Glutamatergic neuron (in vitro differentiated cells): Measurements from ENCODE around the gene WFS1. TPM values are rescaled to one million over a fixed set of nuclear protein-coding genes. Genes with fewer than 3 reads are reported as not detected.

Experiments used
- DNase-seq: peaks from one replicate; pipeline ENCODE4 v3.0.0; 2022
- H3K27ac Mint-ChIP-seq: one replicate; pipeline ENCODE4 v1.8.0; 2020; ENCODE audit warnings: mild to moderate bottlenecking, mixed read lengths, inconsistent platforms; ENCODE audit not compliant: unreplicated experiment
- H3K27me3 Mint-ChIP-seq: one replicate; pipeline ENCODE4 v1.8.0; 2020; ENCODE audit warnings: mild to moderate bottlenecking, moderate library complexity, mixed read lengths, inconsistent platforms; ENCODE audit not compliant: unreplicated experiment
- H3K36me3 Mint-ChIP-seq: one replicate; pipeline ENCODE4 v1.8.0; 2020; ENCODE audit warnings: mild to moderate bottlenecking, mixed read lengths, inconsistent platforms; ENCODE audit not compliant: unreplicated experiment
- H3K4me1 Mint-ChIP-seq: one replicate; pipeline ENCODE4 v1.8.0; 2020; ENCODE audit warnings: mild to moderate bottlenecking, low read depth, mixed read lengths, inconsistent platforms; ENCODE audit not compliant: unreplicated experiment
- H3K4me3 Mint-ChIP-seq: one replicate; pipeline ENCODE4 v1.8.0; 2020; ENCODE audit warnings: mild to moderate bottlenecking, mixed read lengths, inconsistent platforms; ENCODE audit not compliant: unreplicated experiment
- H3K9me3 Mint-ChIP-seq: one replicate; pipeline ENCODE4 v1.8.0; 2020; ENCODE audit warnings: mild to moderate bottlenecking, moderate library complexity, mixed read lengths, inconsistent platforms; ENCODE audit not compliant: unreplicated experiment
- total RNA-seq: library from RNA; stranded (reverse); fragmentation: NEBNext Ultra II Directional; extraction: Animal tissue kit (Norgen Biotek cat#: 25700); gene quantifications from one replicate; pipeline ENCODE4 v1.2.1, GENCODE V29; 2021; ENCODE audit not compliant: unreplicated experiment
- TF ChIP-seq, protein P1 (sequence below): fragments of 200-600 bp; sonication (generic); IDR thresholded peaks from one replicate; pipeline ENCODE4 v1.5.0; 2021; ENCODE audit not compliant: partially characterized antibody, unreplicated experiment

WFS1 gene
- total RNA-seq, 1 donor from 2014 or later: 30.4 TPM

DNA sequence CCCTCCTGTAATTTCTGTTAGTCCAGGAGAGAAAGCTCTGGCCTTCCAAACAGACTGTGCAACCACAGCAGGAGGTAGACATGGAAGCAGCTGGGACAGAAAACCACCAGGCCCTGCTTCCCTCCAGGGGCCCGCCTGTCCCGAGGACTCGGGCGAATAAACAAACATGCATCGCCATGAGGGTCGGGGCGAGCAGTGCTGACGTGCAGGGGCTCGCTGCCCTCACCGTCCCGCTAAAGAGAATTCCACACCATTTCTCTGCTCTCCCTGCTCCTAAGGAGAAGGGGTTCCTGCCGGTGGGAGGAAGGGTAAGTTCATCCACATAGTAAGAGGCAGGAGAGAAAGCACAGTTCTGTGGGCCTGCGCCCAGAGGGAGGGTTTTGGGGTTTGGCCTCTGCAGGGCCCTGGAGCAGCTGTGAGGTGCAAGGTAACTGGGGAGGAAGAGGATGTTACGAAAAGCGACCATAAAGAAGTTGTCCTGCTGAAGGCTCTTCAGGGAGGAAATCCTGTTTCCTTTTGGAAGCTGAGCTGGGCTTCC, 54.9 kb downstream of the WFS1 start:
- Mint-ChIP-seq H3K4me1 (peaks cover 4% of the 10 kb centered on the region), H3K36me3 (peaks cover 13% of the 10 kb centered on the region), H3K4me3 (no peak overlapping the region), H3K9me3 (peaks cover 5% of the 10 kb centered on the region), H3K27ac (no peak overlapping the region), H3K27me3 (peaks cover 7% of the 10 kb centered on the region)
- TF ChIP-seq, protein P1, sequence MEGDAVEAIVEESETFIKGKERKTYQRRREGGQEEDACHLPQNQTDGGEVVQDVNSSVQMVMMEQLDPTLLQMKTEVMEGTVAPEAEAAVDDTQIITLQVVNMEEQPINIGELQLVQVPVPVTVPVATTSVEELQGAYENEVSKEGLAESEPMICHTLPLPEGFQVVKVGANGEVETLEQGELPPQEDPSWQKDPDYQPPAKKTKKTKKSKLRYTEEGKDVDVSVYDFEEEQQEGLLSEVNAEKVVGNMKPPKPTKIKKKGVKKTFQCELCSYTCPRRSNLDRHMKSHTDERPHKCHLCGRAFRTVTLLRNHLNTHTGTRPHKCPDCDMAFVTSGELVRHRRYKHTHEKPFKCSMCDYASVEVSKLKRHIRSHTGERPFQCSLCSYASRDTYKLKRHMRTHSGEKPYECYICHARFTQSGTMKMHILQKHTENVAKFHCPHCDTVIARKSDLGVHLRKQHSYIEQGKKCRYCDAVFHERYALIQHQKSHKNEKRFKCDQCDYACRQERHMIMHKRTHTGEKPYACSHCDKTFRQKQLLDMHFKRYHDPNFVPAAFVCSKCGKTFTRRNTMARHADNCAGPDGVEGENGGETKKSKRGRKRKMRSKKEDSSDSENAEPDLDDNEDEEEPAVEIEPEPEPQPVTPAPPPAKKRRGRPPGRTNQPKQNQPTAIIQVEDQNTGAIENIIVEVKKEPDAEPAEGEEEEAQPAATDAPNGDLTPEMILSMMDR: no peak
- no peak for DNase-seq

DNA sequence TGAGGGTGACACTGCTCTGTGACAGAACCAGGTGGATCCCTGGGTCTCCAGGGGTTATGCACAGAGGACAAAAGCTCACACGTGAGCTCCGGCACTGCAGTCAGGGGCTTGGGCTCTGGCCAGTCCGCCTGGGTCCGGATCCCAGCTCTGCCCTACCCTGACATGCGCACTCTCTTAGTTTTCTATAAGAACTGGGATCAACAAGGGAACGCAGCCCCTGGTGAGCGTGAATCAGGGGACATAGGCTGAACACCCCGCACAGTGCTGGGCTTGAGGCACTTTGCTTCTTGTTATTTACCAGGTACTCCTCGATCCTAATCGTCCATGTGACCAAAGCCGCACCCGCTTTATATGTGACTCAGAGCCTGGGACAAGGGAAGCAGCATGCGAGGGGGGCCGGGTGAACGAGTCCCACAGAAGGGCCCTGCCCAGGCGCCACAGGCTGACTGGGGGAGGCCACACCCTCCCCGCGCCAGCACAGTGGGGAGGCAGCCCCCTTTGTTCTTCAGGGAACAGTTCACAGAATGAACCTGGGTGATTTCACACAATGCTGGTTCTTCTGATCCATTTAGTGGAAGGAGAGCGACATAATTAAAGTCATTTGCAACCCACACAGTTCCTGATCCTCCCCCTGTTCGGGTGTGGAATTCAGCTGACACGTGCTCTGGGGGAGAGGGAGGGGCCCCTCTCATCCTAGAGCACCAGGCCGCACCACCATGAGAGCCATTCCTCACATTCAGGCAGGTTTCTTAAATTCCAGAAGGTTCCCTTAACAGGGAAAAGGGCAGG, 55.5 kb downstream of the WFS1 start:
- no peak for DNase-seq
- Mint-ChIP-seq H3K4me3 (no peak overlapping the region), H3K9me3 (peaks cover 3% of the 10 kb centered on the region), H3K27me3 (peaks cover 8% of the 10 kb centered on the region), H3K4me1 (peaks cover 4% of the 10 kb centered on the region), H3K36me3 (peaks cover 10% of the 10 kb centered on the region), H3K27ac (no peak overlapping the region)
- TF ChIP-seq, protein P1: no peak

DNA sequence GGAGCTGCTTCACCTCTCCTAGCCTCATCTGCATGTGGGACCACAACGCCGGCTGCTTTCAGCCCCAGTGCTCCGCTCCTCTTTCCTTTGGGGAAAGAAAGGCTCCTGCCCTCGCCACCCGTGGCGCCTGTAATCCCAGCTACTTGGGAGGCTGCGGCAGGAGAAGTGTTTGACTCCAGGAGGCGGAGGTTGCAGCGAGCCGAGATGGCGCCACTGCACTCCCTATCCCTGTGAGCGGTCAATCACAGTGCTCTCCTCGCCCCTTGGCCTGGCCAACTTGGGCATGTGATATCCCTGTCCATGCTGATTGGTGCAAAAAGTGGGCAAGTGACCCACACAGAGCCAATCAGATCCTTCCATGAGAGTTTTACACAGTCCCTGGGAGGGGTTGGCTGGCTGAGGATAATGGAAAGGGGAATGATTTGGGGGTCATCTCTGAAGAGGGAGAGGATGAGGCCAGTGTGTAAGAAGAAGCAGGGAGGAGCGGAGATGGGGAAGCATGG, 56.2 kb downstream of the WFS1 start:
- Mint-ChIP-seq H3K36me3 (peaks cover 3% of the 10 kb centered on the region), H3K4me1 (peaks cover 4% of the 10 kb centered on the region), H3K9me3 (peaks cover 3% of the 10 kb centered on the region), H3K4me3 (no peak overlapping the region), H3K27ac (no peak overlapping the region), H3K27me3 (peaks cover 8% of the 10 kb centered on the region)
- DNase-seq: no peak
- TF ChIP-seq, protein P1: no peak

DNA sequence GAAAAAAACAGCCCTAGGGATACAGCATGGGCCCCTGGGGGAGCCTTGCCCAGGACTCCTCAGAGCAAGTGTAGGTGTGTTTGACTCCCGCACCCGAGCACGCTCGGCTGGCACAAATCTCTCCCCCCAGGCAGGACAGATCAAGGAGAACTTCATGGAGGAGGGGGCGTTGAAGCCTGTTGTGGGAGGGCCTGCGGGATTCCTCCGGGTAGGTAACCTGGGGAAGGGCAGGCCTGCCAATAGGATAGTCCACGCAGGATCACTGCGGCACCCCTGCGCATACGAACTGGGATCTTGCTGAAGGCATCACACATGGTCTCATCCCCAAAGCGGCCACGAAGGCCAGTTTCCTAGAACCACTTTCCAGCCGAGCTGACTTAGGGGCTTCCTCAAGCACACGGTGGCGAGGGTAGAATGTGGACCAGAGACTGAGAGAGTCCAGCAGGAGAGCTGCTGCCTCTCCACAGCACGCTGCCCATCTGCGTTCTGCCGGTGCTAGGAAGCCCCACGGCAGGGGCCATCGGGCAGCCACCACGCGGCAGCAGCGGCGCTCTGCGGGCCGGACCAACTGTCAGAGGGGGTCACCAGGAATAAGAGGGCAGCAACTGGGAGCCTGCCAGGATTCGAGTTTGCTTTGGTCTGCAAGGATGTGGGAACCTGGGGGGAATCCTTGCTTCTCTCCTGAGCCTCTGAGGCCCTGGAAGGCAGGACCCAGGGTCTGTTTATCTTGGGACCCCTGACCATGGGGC, 56.8 kb downstream of the WFS1 start:
- Mint-ChIP-seq H3K36me3 (no peaks in the 10 kb centered on the region), H3K27ac (no peak overlapping the region)

More for the DNA sequence above, 56.8 kb downstream of the WFS1 start:
- peaks cover 3% of the 10 kb centered on the region for H3K9me3 Mint-ChIP-seq
- H3K27me3 Mint-ChIP-seq: peaks cover 8% of the 10 kb centered on the region
- H3K4me3 Mint-ChIP-seq: no peak overlapping the region
- H3K4me1 Mint-ChIP-seq: peaks cover 4% of the 10 kb centered on the region
- TF ChIP-seq, protein P1: no peak
- no peak for DNase-seq
